Common myeloid progenitor, CD34-positive (primary cell): ENCODE data around the gene TMEM127.

ENCODE experiments used
- CTCF ChIA-PET: fragments of 350-600 bp; sonication (Branson Sonifier 250); formaldehyde crosslinking; loops from one replicate; lab custom pipeline; 2021; ENCODE audit warnings: antibody characterized with exemption; lab: Charles Lee
- POLR2A ChIA-PET: fragments of 350-600 bp; sonication (Branson Sonifier 250); formaldehyde crosslinking; loops from one replicate; lab custom pipeline; 2021; ENCODE audit warnings: antibody characterized with exemption; lab: Charles Lee
- DNase-seq, 3 donors: peaks; one replicate each; pipeline versions ENCODE4 v3.0.0 to v3.0.0-alpha.2; 2013
- H3K27ac ChIP-seq, 2 experiments: 1 replicate in 1 of 2; 2 replicates in 1 of 2; pipeline ENCODE4 v1.7.0; 2013; ENCODE audit warnings: inconsistent platforms in 2 of 2, low read length in 2 of 2, mild to moderate bottlenecking in 2 of 2, low read depth in 1 of 2, moderate library complexity in 1 of 2; ENCODE audit not compliant: severe bottlenecking in 2 of 2, insufficient read depth in 1 of 2, poor library complexity in 1 of 2
- H3K27me3 ChIP-seq, 5 experiments: replicated peaks in 2 of 5; 1 replicate in 3 of 5; 2 replicates in 2 of 5; pipeline versions ENCODE4 v1.6.1 to v1.7.0; 2013; ENCODE audit warnings: low read length in 4 of 5, mild to moderate bottlenecking in 2 of 5, moderate library complexity in 2 of 5, inconsistent platforms in 1 of 5; ENCODE audit not compliant: insufficient read depth in 5 of 5, control insufficient read depth in 4 of 5
- H3K36me3 ChIP-seq, 4 experiments: 1 replicate in 2 of 4; 2 replicates in 2 of 4; pipeline versions ENCODE4 v1.6.1 to v1.7.0; 2013; ENCODE audit warnings: low read length in 3 of 4, control low read depth in 1 of 4, mild to moderate bottlenecking in 1 of 4; ENCODE audit not compliant: control insufficient read depth in 4 of 4, insufficient read depth in 4 of 4
- H3K4me1 ChIP-seq, 4 experiments: 1 replicate in 3 of 4; 2 replicates in 1 of 4; pipeline versions ENCODE4 v1.6.1 to v1.7.1; 2013; ENCODE audit warnings: low read length in 3 of 4, mild to moderate bottlenecking in 3 of 4, control low read depth in 1 of 4, inconsistent platforms in 1 of 4, moderate library complexity in 1 of 4; ENCODE audit not compliant: control insufficient read depth in 4 of 4, insufficient read depth in 4 of 4; ENCODE audit errors: control extremely low read depth in 1 of 4
- H3K4me3 ChIP-seq, 7 experiments: 1 replicate in 4 of 7; 2 replicates in 3 of 7; pipeline versions ENCODE4 v1.5.1 to v1.7.0; 2013; ENCODE audit warnings: mild to moderate bottlenecking in 7 of 7, low read length in 6 of 7, moderate library complexity in 6 of 7, inconsistent platforms in 2 of 7, low read depth in 2 of 7, control low read depth in 1 of 7; ENCODE audit not compliant: insufficient read depth in 4 of 7, control insufficient read depth in 1 of 7; ENCODE audit errors: extremely low read depth in 1 of 7
- H3K9me3 ChIP-seq, 5 experiments: 1 replicate in 4 of 5; 2 replicates in 1 of 5; pipeline versions ENCODE4 v1.6.1 to v1.7.1; 2013; ENCODE audit warnings: low read length in 4 of 5, mild to moderate bottlenecking in 2 of 5, inconsistent platforms in 1 of 5, low read depth in 1 of 5, moderate library complexity in 1 of 5; ENCODE audit not compliant: control insufficient read depth in 4 of 5, insufficient read depth in 2 of 5; ENCODE audit errors: control extremely low read depth in 1 of 5
- WGBS: methylation state at CpG from one replicate; pipeline ENCODE4 v1.1.5; 2013; ENCODE audit not compliant: insufficient coverage; 5-methylcytosine and 5-hydroxymethylcytosine counted together

TMEM127 gene

DNA sequence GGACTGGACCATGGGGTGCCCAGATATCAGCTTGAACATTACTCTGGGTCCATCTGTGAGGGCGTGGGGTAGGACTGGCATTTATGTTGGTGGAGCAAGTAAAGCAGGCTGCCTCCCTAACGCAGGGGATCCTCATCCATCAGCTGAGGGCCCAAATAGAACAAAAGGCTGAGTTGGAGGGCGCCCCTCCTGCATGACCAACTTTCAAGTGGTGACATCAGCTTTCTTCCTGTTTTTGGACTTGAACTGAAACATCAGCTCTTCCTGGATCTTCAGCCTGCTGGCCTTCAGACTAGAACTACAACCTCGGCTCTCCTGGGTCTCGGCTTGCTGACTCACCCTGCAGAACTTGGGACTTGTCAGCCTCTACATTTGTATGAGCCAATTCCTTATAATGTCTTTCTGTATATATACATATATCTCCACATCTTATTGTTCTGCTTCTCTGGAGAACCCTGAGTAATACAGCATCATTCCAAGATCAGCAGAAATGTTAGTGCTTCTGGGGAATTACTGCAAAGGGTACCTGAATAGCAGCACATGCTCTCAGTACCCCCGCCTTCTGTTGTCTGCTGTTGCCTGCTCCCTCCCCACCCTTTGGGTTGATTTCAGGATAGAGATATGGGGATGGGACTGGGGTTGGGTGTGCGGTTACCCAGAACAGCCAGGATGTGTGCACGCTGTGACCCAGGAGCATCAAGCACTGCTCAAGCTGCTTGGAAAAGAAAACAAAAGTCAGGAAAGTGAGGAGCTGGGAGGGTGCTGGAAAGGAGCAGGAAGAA is 20.0 kb downstream of the TMEM127 start:
- Histone ChIP-seq H3K27me3 (no peaks in the 10 kb centered on the region), H3K9me3 (peaks cover 0 to 7% (median 0%) of the 10 kb centered on the region in 5 experiments), H3K36me3 (peaks cover 0 to 17% (median 5%) of the 10 kb centered on the region in 4 experiments), H3K4me1 (peaks cover 8 to 35% (median 31%) of the 10 kb centered on the region in 4 experiments), H3K4me3 (no peak overlapping the region), H3K27ac (peak overlapping the region in 1 of 2 experiments; percentile 18)
- peak in 2 of 3 donors; percentile 46 to 60 for DNase-seq
- POLR2A ChIA-PET: no interaction called here
- WGBS: 98% methylated on average over 5 of the region's 8 CpGs
- CTCF ChIA-PET: interaction anchor here (1.3 to 5.9 kb wide), 3 partner anchors 10 to 44 kb away, joined by 3 to 23 read pairs (median 5); no protein-coding TSS in a partner anchor

DNA sequence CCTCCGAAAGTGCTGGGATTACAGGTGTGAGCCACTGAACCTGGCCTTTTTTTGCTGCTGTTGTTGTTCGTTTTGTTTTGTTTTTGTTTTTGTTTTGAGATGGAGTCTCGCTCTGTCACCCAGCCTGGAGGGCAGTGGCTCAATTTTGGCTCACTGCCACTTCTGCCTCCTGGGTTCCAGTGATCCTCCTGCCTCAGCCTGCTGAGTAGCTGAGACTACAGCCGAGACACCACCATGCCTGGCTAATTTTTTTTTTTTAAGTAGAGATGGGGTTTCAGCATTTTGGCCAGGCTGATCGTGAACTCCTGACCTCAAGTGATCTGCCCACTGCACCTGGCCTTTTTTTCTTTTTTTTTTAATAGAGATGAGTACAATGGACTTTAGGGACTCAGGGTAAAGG is 22.0 kb downstream of the TMEM127 start:
- H3K36me3 ChIP-seq: peaks cover 0 to 15% (median 7%) of the 10 kb centered on the region in 4 experiments
- H3K4me3 ChIP-seq: no peak overlapping the region
- peaks cover 0 to 7% (median 0%) of the 10 kb centered on the region in 5 experiments for H3K9me3 ChIP-seq
- peaks cover 8 to 34% (median 28%) of the 10 kb centered on the region in 4 experiments for H3K4me1 ChIP-seq
- H3K27ac ChIP-seq: no peak overlapping the region
- POLR2A ChIA-PET: interaction anchor here (1.2 kb wide), 1 partner anchor 11 kb away, joined by 3 read pairs; no protein-coding TSS in a partner anchor
- CTCF ChIA-PET: interaction anchor here (3.8 to 5.9 kb wide), 2 partner anchors 12 to 16 kb away, joined by 23 read pairs; no protein-coding TSS in a partner anchor
- DNase-seq: no peak
- no peaks in the 10 kb centered on the region for H3K27me3 ChIP-seq
- 96% methylated on average over 3 of the region's 5 CpGs for WGBS

DNA sequence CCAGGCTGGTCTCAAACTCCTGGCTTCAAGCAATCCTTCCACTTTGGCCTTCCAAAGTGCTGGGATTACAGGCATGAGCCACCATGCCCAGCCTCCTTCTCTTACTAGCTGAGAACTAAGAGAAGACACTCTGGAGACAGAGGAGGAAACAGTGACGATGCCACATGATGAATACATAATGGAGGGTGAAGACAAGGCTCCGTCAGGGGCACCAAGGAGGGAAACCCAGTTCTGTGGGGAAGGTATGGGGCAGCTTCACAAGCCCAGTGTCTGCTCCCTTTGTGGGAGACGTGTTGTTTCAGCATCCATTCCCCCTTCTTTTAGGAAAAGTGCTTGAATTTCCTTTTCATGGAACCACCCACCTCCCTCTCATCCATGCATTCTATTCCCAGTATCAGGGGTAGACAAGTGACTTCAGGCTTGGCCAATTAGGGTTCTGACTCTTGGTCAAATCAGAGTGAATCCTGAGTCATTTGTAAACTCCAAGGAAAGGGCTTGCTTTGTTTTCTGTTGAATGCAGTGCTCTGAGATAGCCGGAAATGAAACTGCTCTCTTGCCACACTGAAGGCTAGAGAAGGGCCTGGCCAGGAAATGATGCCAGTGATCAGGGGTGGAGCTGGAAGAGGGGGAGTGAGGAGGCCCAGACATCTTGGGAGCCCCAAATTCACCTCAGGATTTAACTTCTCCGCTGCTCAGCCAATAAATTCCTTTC is 23.7 kb downstream of the TMEM127 start:
- Histone ChIP-seq H3K4me1 (peaks cover 8 to 33% (median 25%) of the 10 kb centered on the region in 4 experiments), H3K27me3 (no peaks in the 10 kb centered on the region), H3K27ac (peak overlapping the region; percentile 41 to 76), H3K4me3 (peak overlapping the region in 3 of 7 experiments; percentile 21 to 39 (median 37)), H3K9me3 (peaks cover 0 to 7% (median 0%) of the 10 kb centered on the region in 5 experiments), H3K36me3 (peaks cover 0 to 15% (median 10%) of the 10 kb centered on the region in 4 experiments)
- whole genome bisulfite sequencing: 34% methylated on average over 3 of the region's 5 CpGs
- ChIA-PET CTCF (interaction anchor here (0.9 to 5.9 kb wide), 9 partner anchors 10 to 66 kb away, joined by 3 to 23 read pairs (median 4); partner anchors contain the start of gene STARD7), POLR2A (interaction anchor here (1.5 kb wide), 1 partner anchor 15 kb away, joined by 3 read pairs; no protein-coding TSS in a partner anchor)
- DNase-seq: peak; percentile 64 to 80 (median 73)

DNA sequence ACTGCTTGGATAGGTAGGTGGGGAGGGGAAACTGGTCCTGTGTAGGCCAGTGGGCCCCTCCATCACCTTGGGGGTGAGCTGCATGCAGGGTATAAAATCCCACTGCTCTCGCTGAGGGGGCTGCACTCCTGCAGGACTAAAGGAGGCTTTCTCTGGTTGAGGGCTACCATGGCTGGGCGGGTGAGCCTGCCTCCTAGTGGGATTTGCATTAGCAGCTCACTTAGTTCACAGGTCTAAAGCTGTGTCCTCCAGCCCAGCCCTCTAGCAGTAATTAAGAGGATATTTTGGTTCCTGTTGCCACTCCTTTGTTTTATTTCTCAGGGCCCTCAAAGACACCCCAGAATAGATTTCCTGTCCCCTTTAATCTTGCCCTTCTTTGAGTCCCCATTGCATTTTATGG is 24.6 kb downstream of the TMEM127 start:
- Histone ChIP-seq H3K27ac (peak overlapping the region in 1 of 2 experiments; percentile 76), H3K36me3 (peaks cover 0 to 19% (median 11%) of the 10 kb centered on the region in 4 experiments), H3K9me3 (peaks cover 0 to 7% (median 0%) of the 10 kb centered on the region in 5 experiments), H3K4me3 (no peak overlapping the region), H3K4me1 (peaks cover 8 to 26% (median 20%) of the 10 kb centered on the region in 4 experiments), H3K27me3 (no peaks in the 10 kb centered on the region)
- ChIA-PET POLR2A (interaction anchor here (1.5 kb wide), 1 partner anchor 16 kb away, joined by 3 read pairs; no protein-coding TSS in a partner anchor), CTCF (interaction anchor here (0.9 to 5.9 kb wide), 9 partner anchors 9 to 67 kb away, joined by 3 to 23 read pairs (median 4); partner anchors contain the start of gene STARD7)
- 92% methylated on average over 2 of the region's 2 CpGs for WGBS
- no peak for DNase-seq

DNA sequence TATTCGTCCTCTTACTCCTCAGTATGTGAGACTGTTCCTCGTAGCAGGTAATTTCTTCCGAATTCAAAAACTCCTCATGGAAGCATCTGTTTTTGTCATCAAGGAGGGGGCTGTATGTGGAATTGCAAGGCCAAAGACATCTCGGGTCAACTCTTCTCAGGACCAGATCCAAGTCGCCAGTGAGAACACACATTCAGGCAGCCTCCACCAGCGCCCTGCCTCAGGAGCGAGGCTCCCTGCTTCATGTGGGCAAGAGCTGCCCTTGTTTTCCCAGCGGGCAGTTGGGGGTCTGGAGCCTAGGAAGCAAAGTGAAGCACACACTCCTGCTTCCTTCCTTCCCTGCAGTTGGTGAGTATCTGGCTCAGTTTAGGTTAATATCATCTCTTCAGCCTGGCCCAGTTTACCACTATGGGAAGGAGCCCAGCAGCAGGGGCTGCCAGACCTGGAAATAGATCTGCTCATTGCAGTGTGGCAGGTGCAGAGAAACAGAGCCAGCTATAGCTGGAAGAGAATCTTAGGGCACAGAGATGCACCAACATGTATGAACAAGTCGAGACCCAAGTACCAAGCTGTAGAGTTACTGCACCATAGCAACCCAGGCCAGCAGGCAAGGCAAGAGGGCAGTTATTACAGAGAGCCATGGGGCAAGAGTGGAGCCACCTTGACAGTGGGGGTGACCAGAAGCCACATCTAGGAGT is 25.3 kb downstream of the TMEM127 start:
- H3K4me1 ChIP-seq: peaks cover 8 to 24% (median 19%) of the 10 kb centered on the region in 4 experiments
- WGBS: 98% methylated on average over 5 of the region's 9 CpGs
- CTCF ChIA-PET: interaction anchor here (0.9 to 5.9 kb wide), 11 partner anchors 8 to 269 kb away, joined by 3 to 23 read pairs (median 4); no protein-coding TSS in a partner anchor
- no peak for DNase-seq
- H3K4me3 ChIP-seq: no peak overlapping the region
- POLR2A ChIA-PET: no interaction called here
- H3K36me3 ChIP-seq: peaks cover 0 to 17% (median 9%) of the 10 kb centered on the region in 4 experiments
- H3K9me3 ChIP-seq: peaks cover 0 to 2% (median 0%) of the 10 kb centered on the region in 5 experiments
- H3K27me3 ChIP-seq: no peaks in the 10 kb centered on the region
- H3K27ac ChIP-seq: no peak overlapping the region

DNA sequence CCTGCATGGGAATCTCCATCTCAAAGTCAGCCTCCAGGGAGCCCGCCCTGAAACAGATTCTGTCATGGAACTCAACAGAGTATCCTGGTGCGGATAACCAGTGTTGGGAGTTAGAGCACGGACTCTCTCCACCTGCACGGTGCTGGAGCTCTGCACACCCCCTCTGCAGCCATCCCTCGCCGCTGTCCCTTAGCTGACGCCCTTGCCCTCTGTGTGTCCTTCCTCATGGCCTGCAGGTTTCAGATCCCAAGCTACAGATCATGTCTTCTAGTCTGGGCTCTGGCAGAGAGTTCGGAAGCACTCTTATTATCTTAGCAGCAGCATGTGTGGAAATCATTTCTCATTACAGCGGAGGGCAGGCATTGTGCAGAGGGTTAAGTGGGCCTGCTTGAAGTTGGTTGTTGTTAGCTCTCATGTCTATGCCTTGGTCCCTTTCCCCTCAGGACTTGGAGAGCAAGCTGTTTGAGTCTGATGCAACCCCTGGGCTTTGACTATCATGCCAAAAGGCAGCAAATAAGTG is 26.0 kb downstream of the TMEM127 start:
- H3K27ac ChIP-seq: no peak overlapping the region
- H3K4me1 ChIP-seq: peaks cover 8 to 23% (median 19%) of the 10 kb centered on the region in 4 experiments
- peaks cover 0 to 17% (median 9%) of the 10 kb centered on the region in 4 experiments for H3K36me3 ChIP-seq
- H3K27me3 ChIP-seq: no peaks in the 10 kb centered on the region
- no peak overlapping the region for H3K4me3 ChIP-seq
- WGBS: 95% methylated on average over 8 of the region's 9 CpGs
- no peak for DNase-seq
- POLR2A ChIA-PET: no interaction called here
- CTCF ChIA-PET: interaction anchor here (1.1 to 4.1 kb wide), 7 partner anchors 7 to 270 kb away, joined by 3 to 16 read pairs (median 4); no protein-coding TSS in a partner anchor
- H3K9me3 ChIP-seq: no peaks in the 10 kb centered on the region
